Caco-2 (cell line): ENCODE results near the gene FER. TPM values are rescaled to one million over a fixed set of nuclear protein-coding genes. Genes with fewer than 3 reads are reported as not detected.

ENCODE experiments used
- BruUV-seq: library from RNA; stranded (reverse); fragments of 400-500 nt; replicated peaks from 2 replicates; lab custom pipeline; 2021; lab: Mats Ljungman, UMichigan
- CTCF ChIA-PET: fragments of 300-600 bp; sonication (Branson Sonifier 250); formaldehyde crosslinking; loops from one replicate; lab custom pipeline; 2022; ENCODE audit warnings: antibody characterized with exemption; lab: Charles Lee
- POLR2A ChIA-PET: fragments of 300-600 bp; sonication (Branson Sonifier 250); formaldehyde crosslinking; loops from one replicate; lab custom pipeline; 2022; ENCODE audit warnings: antibody characterized with exemption; lab: Charles Lee
- DNase-seq, 2 experiments: peaks; one replicate each; pipeline versions ENCODE4 v3.0.0 to v3.0.0-alpha.2; 2020 to 2022
- H3K27me3 ChIP-seq: replicated peaks from 2 replicates; pipeline ENCODE4 v1.6.0; 2011; ENCODE audit warnings: low read length; ENCODE audit not compliant: control insufficient read depth, insufficient read depth
- H3K36me3 ChIP-seq: 2 replicates; pipeline ENCODE4 v1.5.1; 2011; ENCODE audit warnings: low read length; ENCODE audit not compliant: control insufficient read depth, insufficient read depth
- H3K4me1 ChIP-seq: fragments of 250-450 bp; sonication (Bioruptor Pico); 2 replicates; pipeline ENCODE4 v1.5.1; 2020; ENCODE audit warnings: mild to moderate bottlenecking
- H3K4me3 ChIP-seq: 2 replicates; pipeline ENCODE4 v1.5.1; 2011; ENCODE audit warnings: low read depth, mild to moderate bottlenecking, control low read depth, low read length
- H3K9me3 ChIP-seq: fragments of 250-450 bp; sonication (Bioruptor Pico); 2 replicates; pipeline ENCODE4 v1.5.1; 2020; ENCODE audit warnings: mild to moderate bottlenecking, moderate library complexity
- H3K27ac Mint-ChIP-seq: one replicate; pipeline ENCODE4 v1.8.0; 2022; ENCODE audit warnings: mixed read lengths; ENCODE audit not compliant: unreplicated experiment
- H3K27me3 Mint-ChIP-seq: one replicate; pipeline ENCODE4 v1.8.0; 2022; ENCODE audit warnings: mixed read lengths; ENCODE audit not compliant: insufficient read depth, unreplicated experiment
- H3K36me3 Mint-ChIP-seq: one replicate; pipeline ENCODE4 v1.8.0; 2022; ENCODE audit warnings: mild to moderate bottlenecking, mixed read lengths; ENCODE audit not compliant: insufficient read depth, unreplicated experiment
- H3K4me1 Mint-ChIP-seq: one replicate; pipeline ENCODE4 v1.8.0; 2022; ENCODE audit warnings: low read depth, mixed read lengths; ENCODE audit not compliant: unreplicated experiment
- H3K4me3 Mint-ChIP-seq: one replicate; pipeline ENCODE4 v1.8.0; 2022; ENCODE audit warnings: mild to moderate bottlenecking, moderate library complexity, mixed read lengths; ENCODE audit not compliant: unreplicated experiment
- H3K9me3 Mint-ChIP-seq: one replicate; pipeline ENCODE4 v1.8.0; 2022; ENCODE audit warnings: mixed read lengths; ENCODE audit not compliant: unreplicated experiment
- CTCF ChIP-seq, 2 experiments: fragments of 200-600 bp in 1 of 2; IDR thresholded peaks; 1 replicate in 1 of 2; 2 replicates in 1 of 2; pipeline versions ENCODE4 v1.5.1 to v1.8.0; 2011 to 2022; ENCODE audit warnings: antibody characterized with exemption in 1 of 2, control low read depth in 1 of 2, inconsistent platforms in 1 of 2, low read depth in 1 of 2, low read length in 1 of 2, mild to moderate bottlenecking in 1 of 2, moderate library complexity in 1 of 2; ENCODE audit not compliant: insufficient read depth in 1 of 2, severe bottlenecking in 1 of 2, unreplicated experiment in 1 of 2
- intact Hi-C: fragments of 100-400 bp; cut with micrococcal nuclease; formaldehyde crosslinking; loops from one replicate; pipeline ENCODE4 v1.10.0; 2022; ENCODE audit not compliant: unreplicated experiment
- total RNA-seq: library from RNA; stranded (reverse); gene quantifications from 2 replicates; pipeline ENCODE4 v1.2.3, GENCODE V29; 2022

Gene FER
- total RNA-seq, 1 experiment from 2014 or later = 43.1 TPM

GRCh38 chr5:109224276-109224882, 476.7 kb downstream of the FER start:
- H3K36me3 ChIP-seq = no peaks in the 10 kb centered on the region
- H3K36me3 Mint-ChIP-seq = no peaks in the 10 kb centered on the region
- intact Hi-C loops = no loop called here
- no peak overlapping the region for H3K4me3 ChIP-seq
- no peaks in the 10 kb centered on the region for H3K27me3 Mint-ChIP-seq
- CTCF ChIA-PET = no interaction called here
- TF ChIP-seq CTCF (IDR thresholded peaks at IDR 0.05; ENCODE audit: insufficient read depth in 1 of 2, low read depth in 1 of 2, low read length in 1 of 2, severe bottlenecking in 1 of 2, unreplicated experiment in 1 of 2) = no peak
- no peaks in the 10 kb centered on the region for H3K4me1 ChIP-seq
- no peaks in the 10 kb centered on the region for H3K4me1 Mint-ChIP-seq
- no peak overlapping the region for H3K4me3 Mint-ChIP-seq
- DNase-seq = no peak
- no peak overlapping the region for H3K27ac Mint-ChIP-seq
- H3K9me3 ChIP-seq = 0 out of 2 replicates have a peak, but pooled peaks cover 4% of the 10 kb centered on the region
- POLR2A ChIA-PET = no interaction called here
- no peaks in the 10 kb centered on the region for H3K9me3 Mint-ChIP-seq
- no TSS peak for BruUV-seq
- H3K27me3 ChIP-seq = no peaks in the 10 kb centered on the region

- Mint-ChIP-seq H3K36me3 (no peaks in the 10 kb centered on the region), H3K27ac (no peak overlapping the region), H3K4me1 (no peaks in the 10 kb centered on the region), H3K27me3 (peaks cover 2% of the 10 kb centered on the region), H3K9me3 (no peaks in the 10 kb centered on the region), H3K4me3 (no peak overlapping the region)
- no peaks in the 10 kb centered on the region for H3K27me3 ChIP-seq
- no peaks in the 10 kb centered on the region for H3K9me3 ChIP-seq
- DNase-seq = no peak
- H3K36me3 ChIP-seq = no peaks in the 10 kb centered on the region
- ChIA-PET CTCF (no interaction called here), POLR2A (no interaction called here)
- H3K4me3 ChIP-seq = no peak overlapping the region
- no peak for TF ChIP-seq CTCF (IDR thresholded peaks at IDR 0.05; ENCODE audit: insufficient read depth in 1 of 2, low read depth in 1 of 2, low read length in 1 of 2, severe bottlenecking in 1 of 2, unreplicated experiment in 1 of 2)
- no TSS peak for BruUV-seq
- H3K4me1 ChIP-seq = no peaks in the 10 kb centered on the region
- intact Hi-C loops = no loop called here
These were observed 478.3 kb downstream of the FER start for GRCh38 chr5:109225716-109226625.

GRCh38 chr5:109230369-109230768, 482.7 kb downstream of the FER start:
- POLR2A ChIA-PET = no interaction called here
- BruUV-seq = no TSS peak
- DNase-seq = no peak
- intact Hi-C loops = no loop called here
- H3K4me3 ChIP-seq = no peak overlapping the region
- Mint-ChIP-seq H3K27me3 (peaks cover 2% of the 10 kb centered on the region), H3K27ac (no peak overlapping the region), H3K36me3 (no peaks in the 10 kb centered on the region), H3K9me3 (peaks cover 10% of the 10 kb centered on the region), H3K4me3 (no peak overlapping the region), H3K4me1 (no peaks in the 10 kb centered on the region)
- no peaks in the 10 kb centered on the region for H3K9me3 ChIP-seq
- no peak for TF ChIP-seq CTCF (IDR thresholded peaks at IDR 0.05; ENCODE audit: insufficient read depth in 1 of 2, low read depth in 1 of 2, low read length in 1 of 2, severe bottlenecking in 1 of 2, unreplicated experiment in 1 of 2)
- H3K36me3 ChIP-seq = no peaks in the 10 kb centered on the region
- H3K4me1 ChIP-seq = no peaks in the 10 kb centered on the region
- no peaks in the 10 kb centered on the region; the same call in 1 of the 2 replicates for H3K27me3 ChIP-seq
- CTCF ChIA-PET = no interaction called here
